HepG2 (cell line): Measurements from ENCODE around the gene BCL2L1. TPM values are rescaled to one million over a fixed set of nuclear protein-coding genes. Genes with fewer than 3 reads are reported as not detected.

Experiments
- DZIP1 ChIP-seq: sonication (generic); formaldehyde crosslinking; IDR thresholded peaks from 2 replicates; pipeline ENCODE4 v1.5.0; 2020; ENCODE audit warnings: mild to moderate bottlenecking, missing genetic modification reagents
- HES4 ChIP-seq: sonication (generic); formaldehyde crosslinking; IDR thresholded peaks from 2 replicates; pipeline ENCODE4 v1.9.0; 2021; ENCODE audit warnings: mild to moderate bottlenecking, missing genetic modification reagents, borderline replicate concordance
- MAZ ChIP-seq, 2 experiments: sonication (generic) in 1 of 2; formaldehyde crosslinking in 1 of 2; IDR thresholded peaks; 2 replicates each; pipeline versions ENCODE4 v1.5.0 to v1.6.1; 2012 to 2020; ENCODE audit warnings: low read depth in 2 of 2, mild to moderate bottlenecking in 2 of 2, borderline replicate concordance in 1 of 2, improper control_type of control experiment in 1 of 2, low read length in 1 of 2, missing genetic modification reagents in 1 of 2, moderate library complexity in 1 of 2
- RFX1 ChIP-seq: fragments of 450-650 bp; IDR thresholded peaks from 2 replicates; pipeline ENCODE4 v1.6.1; 2017
- TGIF2 ChIP-seq: IDR thresholded peaks from 2 replicates; pipeline ENCODE4 v1.6.1; 2016; ENCODE audit warnings: control low read depth, missing compliant biosample characterization
- ZC3H4 ChIP-seq: sonication (generic); formaldehyde crosslinking; IDR thresholded peaks from 2 replicates; pipeline ENCODE4 v1.4.0; 2020; ENCODE audit warnings: missing genetic modification reagents, borderline replicate concordance
- ZKSCAN1 ChIP-seq: fragments of 150-350 bp; IDR thresholded peaks from 2 replicates; pipeline ENCODE4 v1.6.1; 2014; ENCODE audit warnings: low read length
- ZNF17 ChIP-seq: sonication (generic); formaldehyde crosslinking; IDR thresholded peaks from 2 replicates; pipeline ENCODE4 v1.5.0; 2020; ENCODE audit warnings: mild to moderate bottlenecking, missing genetic modification reagents
- ZNF256 ChIP-seq: sonication (generic); formaldehyde crosslinking; conservative IDR thresholded peaks from 2 replicates; pipeline ENCODE4 v1.4.0; 2020; ENCODE audit warnings: missing genetic modification reagents
- ZNF441 ChIP-seq: sonication (generic); formaldehyde crosslinking; IDR thresholded peaks from 2 replicates; pipeline ENCODE4 v1.7.0; 2021; ENCODE audit warnings: missing genetic modification reagents, borderline replicate concordance
- ZNF501 ChIP-seq: sonication (generic); formaldehyde crosslinking; IDR thresholded peaks from 2 replicates; pipeline ENCODE4 v1.5.1; 2020; ENCODE audit warnings: mild to moderate bottlenecking, moderate library complexity, missing genetic modification reagents
- ZNF513 ChIP-seq: sonication (generic); formaldehyde crosslinking; conservative IDR thresholded peaks from 2 replicates; pipeline ENCODE4 v1.5.0; 2020; ENCODE audit warnings: missing genetic modification reagents
- ZNF629 ChIP-seq: sonication (generic); formaldehyde crosslinking; conservative IDR thresholded peaks from 2 replicates; pipeline ENCODE4 v1.5.0; 2020; ENCODE audit warnings: missing genetic modification reagents
- ZNF747 ChIP-seq: sonication (generic); formaldehyde crosslinking; IDR thresholded peaks from 2 replicates; pipeline ENCODE4 v1.8.1; 2023; ENCODE audit warnings: missing genetic modification reagents, mild to moderate bottlenecking, borderline replicate concordance
- polyA plus RNA-seq, 8 experiments: library from polyadenylated mRNA; depleted of rRNA in 3 of 8; stranded (reverse) in 7 of 8; unstranded in 1 of 8; fragments of >200 nt; fragmentation: Illumina TruSeq in 4 of 8; extraction: Trizol in 4 of 8; gene quantifications; 2 replicates each; pipeline versions ENCODE4 v1.2.1 to v1.2.3, GENCODE V29; 2011 to 2016; ENCODE audit warnings: low read depth in 4 of 8, missing spikeins in 1 of 8, mixed read lengths in 1 of 8; ENCODE audit not compliant: insufficient read depth in 1 of 8
- total RNA-seq, 5 experiments: library from RNA; depleted of rRNA; stranded (reverse); fragments of >200 nt; fragmentation: Illumina TruSeq; extraction: Trizol; gene quantifications; 2 replicates each; pipeline ENCODE4 v1.2.3, GENCODE V29; 2016; ENCODE audit warnings: low read depth in 1 of 5
- TF ChIP-seq, protein P1 (sequence below): sonication (generic); formaldehyde crosslinking; IDR thresholded peaks from 2 replicates; pipeline ENCODE4 v1.5.1; 2020; ENCODE audit warnings: missing genetic modification reagents, mild to moderate bottlenecking, borderline replicate concordance
- TF ChIP-seq, protein P2 (sequence below): sonication (generic); formaldehyde crosslinking; IDR thresholded peaks from 2 replicates; pipeline ENCODE4 v1.4.0; 2020; ENCODE audit warnings: missing genetic modification reagents
- TF ChIP-seq, protein P3 (sequence below): sonication (generic); formaldehyde crosslinking; IDR thresholded peaks from 2 replicates; pipeline ENCODE4 v1.5.1; 2020; ENCODE audit warnings: mild to moderate bottlenecking, moderate library complexity, missing genetic modification reagents

The BCL2L1 gene
- total and polyA plus RNA-seq, 2 of the 13 experiments (the other 11 are each of a cell fraction or from before 2014, with no cell fraction given), result 164 to 258 TPM

DNA sequence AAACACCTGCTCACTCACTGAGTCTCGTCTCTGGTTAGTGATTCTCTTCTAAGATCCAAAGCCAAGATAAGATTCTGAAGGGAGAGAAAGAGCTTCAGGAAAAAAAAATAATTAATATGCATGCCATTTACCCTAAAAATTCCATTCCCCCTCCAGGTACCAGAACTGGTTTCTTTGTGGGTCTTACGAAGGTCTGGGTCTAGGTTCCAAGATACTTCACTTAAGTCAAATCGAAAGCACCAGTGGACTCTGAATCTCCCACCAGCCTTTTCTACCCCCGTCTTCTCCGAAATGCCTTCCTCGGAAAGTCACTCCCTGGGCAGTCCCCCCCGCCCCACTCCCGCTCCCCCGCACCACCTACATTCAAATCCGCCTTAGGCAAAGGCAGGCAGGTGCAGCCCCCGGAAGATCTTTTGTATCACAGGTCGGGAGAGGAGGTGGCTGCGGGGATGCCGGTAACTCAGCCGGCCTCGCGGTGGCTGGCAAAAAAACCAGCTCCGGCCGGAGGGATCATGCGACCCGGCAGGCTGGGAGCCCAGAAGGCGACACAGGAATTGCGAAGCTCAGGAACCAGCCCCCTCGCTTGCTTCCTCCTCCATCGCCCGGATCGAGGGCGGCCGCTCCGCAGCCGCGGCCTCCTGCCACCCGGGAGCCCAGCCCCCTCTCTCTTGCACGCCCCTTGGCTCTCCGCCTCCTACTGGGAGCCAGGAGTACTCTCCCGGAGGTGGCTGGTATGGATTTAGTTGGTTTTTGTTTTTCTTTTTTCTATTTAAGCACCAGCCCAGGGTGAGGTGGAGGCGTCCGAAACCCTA, at the start of gene BCL2L1 (continued):
- TF ChIP-seq, protein P1, sequence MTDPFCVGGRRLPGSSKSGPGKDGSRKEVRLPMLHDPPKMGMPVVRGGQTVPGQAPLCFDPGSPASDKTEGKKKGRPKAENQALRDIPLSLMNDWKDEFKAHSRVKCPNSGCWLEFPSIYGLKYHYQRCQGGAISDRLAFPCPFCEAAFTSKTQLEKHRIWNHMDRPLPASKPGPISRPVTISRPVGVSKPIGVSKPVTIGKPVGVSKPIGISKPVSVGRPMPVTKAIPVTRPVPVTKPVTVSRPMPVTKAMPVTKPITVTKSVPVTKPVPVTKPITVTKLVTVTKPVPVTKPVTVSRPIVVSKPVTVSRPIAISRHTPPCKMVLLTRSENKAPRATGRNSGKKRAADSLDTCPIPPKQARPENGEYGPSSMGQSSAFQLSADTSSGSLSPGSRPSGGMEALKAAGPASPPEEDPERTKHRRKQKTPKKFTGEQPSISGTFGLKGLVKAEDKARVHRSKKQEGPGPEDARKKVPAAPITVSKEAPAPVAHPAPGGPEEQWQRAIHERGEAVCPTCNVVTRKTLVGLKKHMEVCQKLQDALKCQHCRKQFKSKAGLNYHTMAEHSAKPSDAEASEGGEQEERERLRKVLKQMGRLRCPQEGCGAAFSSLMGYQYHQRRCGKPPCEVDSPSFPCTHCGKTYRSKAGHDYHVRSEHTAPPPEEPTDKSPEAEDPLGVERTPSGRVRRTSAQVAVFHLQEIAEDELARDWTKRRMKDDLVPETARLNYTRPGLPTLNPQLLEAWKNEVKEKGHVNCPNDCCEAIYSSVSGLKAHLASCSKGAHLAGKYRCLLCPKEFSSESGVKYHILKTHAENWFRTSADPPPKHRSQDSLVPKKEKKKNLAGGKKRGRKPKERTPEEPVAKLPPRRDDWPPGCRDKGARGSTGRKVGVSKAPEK (CRISPR knock-in tag), result no peak
- no peak; the same call in none of the 2 replicates for TF ChIP-seq ZNF441 (CRISPR knock-in tag)
- TF ChIP-seq ZNF501, result no peak
- TF ChIP-seq ZNF747 (CRISPR knock-in tag), result no peak
- TF ChIP-seq DZIP1 (CRISPR knock-in tag), result peak; percentile 69; the same call in 1 of the 2 replicates
- TF ChIP-seq ZNF256 (CRISPR knock-in tag), result peak; percentile 2; the same call in 1 of the 2 replicates
- TF ChIP-seq ZNF513, result no peak
- TF ChIP-seq, protein P2, sequence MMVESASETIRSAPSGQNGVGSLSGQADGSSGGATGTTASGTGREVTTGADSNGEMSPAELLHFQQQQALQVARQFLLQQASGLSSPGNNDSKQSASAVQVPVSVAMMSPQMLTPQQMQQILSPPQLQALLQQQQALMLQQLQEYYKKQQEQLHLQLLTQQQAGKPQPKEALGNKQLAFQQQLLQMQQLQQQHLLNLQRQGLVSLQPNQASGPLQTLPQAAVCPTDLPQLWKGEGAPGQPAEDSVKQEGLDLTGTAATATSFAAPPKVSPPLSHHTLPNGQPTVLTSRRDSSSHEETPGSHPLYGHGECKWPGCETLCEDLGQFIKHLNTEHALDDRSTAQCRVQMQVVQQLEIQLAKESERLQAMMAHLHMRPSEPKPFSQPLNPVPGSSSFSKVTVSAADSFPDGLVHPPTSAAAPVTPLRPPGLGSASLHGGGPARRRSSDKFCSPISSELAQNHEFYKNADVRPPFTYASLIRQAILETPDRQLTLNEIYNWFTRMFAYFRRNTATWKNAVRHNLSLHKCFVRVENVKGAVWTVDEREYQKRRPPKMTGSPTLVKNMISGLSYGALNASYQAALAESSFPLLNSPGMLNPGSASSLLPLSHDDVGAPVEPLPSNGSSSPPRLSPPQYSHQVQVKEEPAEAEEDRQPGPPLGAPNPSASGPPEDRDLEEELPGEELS (CRISPR knock-in tag), result no peak
- peak; percentile 26; the same call in 1 of the 2 replicates for TF ChIP-seq ZKSCAN1
- 0 out of 2 replicates have a peak, but pooled peaks have one; percentile 49 for TF ChIP-seq ZNF17 (CRISPR knock-in tag)
- peak; percentile 86; the same call in 1 of the 2 replicates for TF ChIP-seq MAZ (IDR thresholded peaks at IDR 0.05; ENCODE audit: borderline replicate concordance, low read depth, low read length)
- no peak for TF ChIP-seq MAZ (CRISPR knock-in tag; IDR thresholded peaks at IDR 0.05; ENCODE audit: low read depth)
- TF ChIP-seq RFX1, result no peak
- TF ChIP-seq, protein P3, sequence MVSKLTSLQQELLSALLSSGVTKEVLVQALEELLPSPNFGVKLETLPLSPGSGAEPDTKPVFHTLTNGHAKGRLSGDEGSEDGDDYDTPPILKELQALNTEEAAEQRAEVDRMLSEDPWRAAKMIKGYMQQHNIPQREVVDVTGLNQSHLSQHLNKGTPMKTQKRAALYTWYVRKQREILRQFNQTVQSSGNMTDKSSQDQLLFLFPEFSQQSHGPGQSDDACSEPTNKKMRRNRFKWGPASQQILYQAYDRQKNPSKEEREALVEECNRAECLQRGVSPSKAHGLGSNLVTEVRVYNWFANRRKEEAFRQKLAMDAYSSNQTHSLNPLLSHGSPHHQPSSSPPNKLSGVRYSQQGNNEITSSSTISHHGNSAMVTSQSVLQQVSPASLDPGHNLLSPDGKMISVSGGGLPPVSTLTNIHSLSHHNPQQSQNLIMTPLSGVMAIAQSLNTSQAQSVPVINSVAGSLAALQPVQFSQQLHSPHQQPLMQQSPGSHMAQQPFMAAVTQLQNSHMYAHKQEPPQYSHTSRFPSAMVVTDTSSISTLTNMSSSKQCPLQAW (CRISPR knock-in tag), result no peak
- peak; percentile 96; the same call in 1 of the 2 replicates for TF ChIP-seq ZC3H4 (CRISPR knock-in tag)
- TF ChIP-seq ZNF629 (CRISPR knock-in tag), result no peak
- TF ChIP-seq HES4 (CRISPR knock-in tag), result 0 out of 2 replicates have a peak, but pooled peaks have one; percentile 59
- TF ChIP-seq TGIF2 (CRISPR knock-in tag), result no peak; the same call in 1 of the 2 replicates
